ENCODE data around the gene ABCA9.
"Not testable (repeated sequence)": the region's sequence is repeated elsewhere in the genome, so short reads cannot be mapped to it uniquely, and the experiment has no call there.

ABCA9 gene

GRCh38 chr17:69060822-69061221 lies at the start of gene ABCA9:
Gene ABCA9, minus strand, starts transcription at chr17:69060927. Its CDS starts 9,801 bp downstream, at chr17:69051126.
- H3K27me3 Mint-ChIP-seq, result peaks cover 14% of the 10 kb centered on the region
- H3K4me1 Mint-ChIP-seq, result peaks cover 6% of the 10 kb centered on the region
- H3K4me3 Mint-ChIP-seq, result no peak within 1 kb of the TSS
- DNase-seq, result no peak
- H3K27ac Mint-ChIP-seq, result no peak within 1 kb of the TSS
- ATAC-seq, result no peak
- peaks cover 4 to 17% of the 10 kb centered on the region in 2 donors for H3K9me3 Mint-ChIP-seq

- ATAC-seq (no peak), DNase-seq (no peak)
- Mint-ChIP-seq H3K27me3 (no peaks in the 10 kb centered on the region), H3K27ac (no peak overlapping the region), H3K4me3 (no peak overlapping the region), H3K4me1 (no peaks in the 10 kb centered on the region), H3K9me3 (no peaks in the 10 kb centered on the region)
These were observed 45.4 kb upstream of the ABCA9 start for GRCh38 chr17:69105907-69106730.

- Mint-ChIP-seq H3K9me3 (no peaks in the 10 kb centered on the region), H3K4me3 (no peak overlapping the region), H3K4me1 (no peaks in the 10 kb centered on the region), H3K27ac (no peak overlapping the region), H3K27me3 (no peaks in the 10 kb centered on the region)
- DNase-seq (no peak), ATAC-seq (no peak)
These were observed 43.0 kb upstream of the ABCA9 start for GRCh38 chr17:69103557-69104233.

- H3K27me3 Mint-ChIP-seq, result peaks cover 2% of the 10 kb centered on the region
- ATAC-seq, result no peak
- no peaks in the 10 kb centered on the region for H3K4me1 Mint-ChIP-seq
- H3K4me3 Mint-ChIP-seq, result no peak overlapping the region
- DNase-seq, result no peak
- no peaks in the 10 kb centered on the region for H3K9me3 Mint-ChIP-seq
- H3K27ac Mint-ChIP-seq, result no peak overlapping the region
These were observed 37.9 kb upstream of the ABCA9 start for GRCh38 chr17:69098625-69099024.

- DNase-seq (no peak), ATAC-seq (no peak)
- Mint-ChIP-seq H3K4me3 (no peak overlapping the region), H3K27me3 (peaks cover 8% of the 10 kb centered on the region), H3K9me3 (no peaks in the 10 kb centered on the region), H3K4me1 (peaks cover 5% of the 10 kb centered on the region), H3K27ac (no peak overlapping the region)
These were observed 35.8 kb upstream of the ABCA9 start for GRCh38 chr17:69096541-69096940.

- Mint-ChIP-seq H3K9me3 (no peaks in the 10 kb centered on the region), H3K27ac (no peak overlapping the region), H3K4me3 (no peak overlapping the region), H3K4me1 (peaks cover 5% of the 10 kb centered on the region), H3K27me3 (peaks cover 8% of the 10 kb centered on the region)
- DNase-seq (no peak), ATAC-seq (no peak)
These were observed 33.3 kb upstream of the ABCA9 start for GRCh38 chr17:69093995-69094394.

- Mint-ChIP-seq H3K27me3 (peaks cover 8% of the 10 kb centered on the region), H3K4me3 (peak overlapping the region in 1 of 2 donors; percentile 40), H3K4me1 (peaks cover 5% of the 10 kb centered on the region), H3K27ac (no peak overlapping the region), H3K9me3 (no peaks in the 10 kb centered on the region)
- ATAC-seq, result no peak
- DNase-seq, result no peak
These were observed 32.6 kb upstream of the ABCA9 start for GRCh38 chr17:69093279-69093789.

- H3K27me3 Mint-ChIP-seq, result peaks cover 8% of the 10 kb centered on the region
- no peak overlapping the region for H3K4me3 Mint-ChIP-seq
- ATAC-seq (no peak), DNase-seq (no peak)
- no peaks in the 10 kb centered on the region for H3K9me3 Mint-ChIP-seq
- no peak overlapping the region for H3K27ac Mint-ChIP-seq
- peaks cover 5% of the 10 kb centered on the region for H3K4me1 Mint-ChIP-seq
These were observed 29.6 kb upstream of the ABCA9 start for GRCh38 chr17:69090365-69090764.

- ATAC-seq (no peak), DNase-seq (no peak)
- H3K27ac Mint-ChIP-seq, result no peak overlapping the region
- H3K4me1 Mint-ChIP-seq, result peaks cover 5% of the 10 kb centered on the region
- no peak overlapping the region for H3K4me3 Mint-ChIP-seq
- H3K9me3 Mint-ChIP-seq, result no peaks in the 10 kb centered on the region
- H3K27me3 Mint-ChIP-seq, result peaks cover 7% of the 10 kb centered on the region
These were observed 28.0 kb upstream of the ABCA9 start for GRCh38 chr17:69088643-69089200.

GRCh38 chr17:69086641-69087040 lies 25.9 kb upstream of the ABCA9 start:
- DNase-seq (no peak), ATAC-seq (no peak)
- H3K4me1 Mint-ChIP-seq, result no peaks in the 10 kb centered on the region
- no peak overlapping the region for H3K27ac Mint-ChIP-seq
- peaks cover 0 to 9% of the 10 kb centered on the region in 2 donors for H3K9me3 Mint-ChIP-seq
- no peak overlapping the region for H3K4me3 Mint-ChIP-seq
- no peaks in the 10 kb centered on the region for H3K27me3 Mint-ChIP-seq

- DNase-seq (no peak), ATAC-seq (no peak)
- Mint-ChIP-seq H3K9me3 (peaks cover 0 to 9% of the 10 kb centered on the region in 2 donors), H3K4me1 (no peaks in the 10 kb centered on the region), H3K27ac (no peak overlapping the region), H3K4me3 (no peak overlapping the region), H3K27me3 (no peaks in the 10 kb centered on the region)
These were observed 24.2 kb upstream of the ABCA9 start for GRCh38 chr17:69084911-69085310.

GRCh38 chr17:69082696-69083095 lies 22.0 kb upstream of the ABCA9 start:
- no peak for ATAC-seq
- H3K4me1 Mint-ChIP-seq, result no peaks in the 10 kb centered on the region
- H3K27ac Mint-ChIP-seq, result no peak overlapping the region
- no peaks in the 10 kb centered on the region for H3K27me3 Mint-ChIP-seq
- H3K4me3 Mint-ChIP-seq, result no peak overlapping the region
- H3K9me3 Mint-ChIP-seq, result peaks cover 0 to 9% of the 10 kb centered on the region in 2 donors
- no peak for DNase-seq

GRCh38 chr17:69078864-69079263 lies 18.1 kb upstream of the ABCA9 start:
- Mint-ChIP-seq H3K9me3 (peaks cover 9 to 24% of the 10 kb centered on the region in 2 donors), H3K4me3 (no peak overlapping the region), H3K27ac (no peak overlapping the region), H3K4me1 (no peaks in the 10 kb centered on the region), H3K27me3 (no peaks in the 10 kb centered on the region)
- no peak for ATAC-seq
- no peak for DNase-seq

- H3K27ac Mint-ChIP-seq, result no peak overlapping the region
- DNase-seq (no peak), ATAC-seq (no peak)
- no peaks in the 10 kb centered on the region for H3K27me3 Mint-ChIP-seq
- H3K9me3 Mint-ChIP-seq, result peaks cover 19 to 35% of the 10 kb centered on the region in 2 donors
- H3K4me3 Mint-ChIP-seq, result no peak overlapping the region
- H3K4me1 Mint-ChIP-seq, result peaks cover 9% of the 10 kb centered on the region
These were observed 15.1 kb upstream of the ABCA9 start for GRCh38 chr17:69075823-69076222.

GRCh38 chr17:69073392-69073791 lies 12.7 kb upstream of the ABCA9 start:
- ATAC-seq, H3K27ac Mint-ChIP-seq, H3K4me3 Mint-ChIP-seq, H3K27me3 Mint-ChIP-seq, DNase-seq: not testable (repeated sequence)
- H3K4me1 Mint-ChIP-seq, result peaks cover 13% of the 10 kb centered on the region
- H3K9me3 Mint-ChIP-seq, result peaks cover 19 to 35% of the 10 kb centered on the region in 2 donors

- not testable (repeated sequence) for H3K27ac Mint-ChIP-seq
These were observed 12.1 kb upstream of the ABCA9 start for GRCh38 chr17:69072803-69073256.

More at GRCh38 chr17:69072803-69073256, 12.1 kb upstream of the ABCA9 start:
- H3K27me3 Mint-ChIP-seq, DNase-seq, H3K4me3 Mint-ChIP-seq, ATAC-seq: not testable (repeated sequence)
- Mint-ChIP-seq H3K9me3 (peaks cover 19 to 35% of the 10 kb centered on the region in 2 donors), H3K4me1 (peaks cover 13% of the 10 kb centered on the region)
